Ovary (tissue), 9 donors: ENCODE data around the gene BRICD5. TPM values are rescaled to one million over a fixed set of nuclear protein-coding genes. Genes with fewer than 3 reads are reported as not detected.

Experiments used
- DNase-seq, 5 donors: peaks; one replicate each; pipeline ENCODE4 v3.0.0-alpha.2; 2019 to 2020
- H3K27ac ChIP-seq, 2 donors: fragments of 200-600 bp; one replicate each; pipeline versions ENCODE4 v1.5.1 to v1.8.0; 2019 to 2022
- H3K27me3 ChIP-seq: fragments of 200-600 bp; one replicate; pipeline ENCODE4 v1.8.0; 2022
- H3K36me3 ChIP-seq: fragments of 200-600 bp; sonication (generic); one replicate; pipeline ENCODE4 v1.5.1; 2019
- H3K4me1 ChIP-seq: one replicate; pipeline ENCODE4 v1.8.1; 2013; ENCODE audit warnings: mild to moderate bottlenecking, moderate library complexity; ENCODE audit not compliant: insufficient read depth
- H3K4me3 ChIP-seq: fragments of 200-600 bp; sonication (generic); one replicate; pipeline ENCODE4 v1.5.1; 2017
- H3K9me3 ChIP-seq, 2 donors: fragments of 200-600 bp in 1 of 2; sonication (generic) in 1 of 2; one replicate each; pipeline versions ENCODE4 v1.5.1 to v1.8.1; 2013 to 2019; ENCODE audit warnings: mild to moderate bottlenecking in 1 of 2, moderate library complexity in 1 of 2
- CTCF ChIP-seq, 3 donors: fragments of 450-650 bp in 2 of 3; fragments of 200-600 bp in 1 of 3; IDR thresholded peaks; one replicate each; pipeline versions ENCODE4 v1.5.1 to v1.8.0; 2016 to 2022; ENCODE audit warnings: antibody characterized with exemption in 3 of 3, mild to moderate bottlenecking in 1 of 3
- EP300 ChIP-seq: sonication (generic); formaldehyde crosslinking; IDR thresholded peaks from one replicate; pipeline ENCODE4 v1.6.1; 2017; ENCODE audit warnings: antibody characterized with exemption
- POLR2A ChIP-seq: fragments of 450-650 bp; IDR thresholded peaks from one replicate; pipeline ENCODE4 v1.6.1; 2017; ENCODE audit warnings: antibody characterized with exemption, mild to moderate bottlenecking, moderate library complexity
- WGBS, 3 donors: extraction: QIAGEN DNeasy Blood & Tissue Kit in 1 of 3; methylation state at CpG; one replicate each; pipeline versions ENCODE4 v1.1.5 to v1.1.7; 2013 to 2017; 5-methylcytosine and 5-hydroxymethylcytosine counted together
- intact Hi-C, 4 donors: fragments of 100-400 bp; cut with DNase I; formaldehyde crosslinking; loops; one replicate each; pipeline versions ENCODE4 v1.11.0 to v1.15.1; 2022 to 2023
- polyA plus RNA-seq, 2 donors: library from polyadenylated mRNA; stranded (reverse); fragments of 200-250 nt in 1 of 2; fragments of 350-450 nt in 1 of 2; fragmentation: Illumina TruSeq in 1 of 2; extraction: RNeasy Lipid Tissue Mini Kit (QIAGEN cat#74804) in 1 of 2; gene quantifications; one replicate each; pipeline ENCODE4 v1.2.3, GENCODE V29; 2013 to 2014
- total RNA-seq, 7 donors: library from RNA; depleted of rRNA in 2 of 7; stranded (reverse); fragments of >200 nt in 2 of 7; fragmentation: NEBNext Ultra II Directional in 3 of 7; extraction: Animal tissue kit (Norgen Biotek cat#: 25700) in 3 of 7; gene quantifications; one replicate each; pipeline versions ENCODE4 v1.1.0 to v1.2.4, GENCODE V29; 2016 to 2023
- donor health status: DM: no; HTN: no; CAD: no; lungs with moderate emphysema.
- donor health status: DM: no; HTN: no; CAD: no.
- donor health status: Bipolar disorder and iron deficiency.
- donor health status: DM: yes; HTN: yes; CAD: no.
- donor health status: DM: no; HTN: no; CAD: no.
- donor health status: DM: yes; HTN: yes; CAD: no.

BRICD5 gene
- total and polyA plus RNA-seq, 9 donors, result 0.37 to 8.3 (median 6.2) TPM

- Histone ChIP-seq H3K27me3 (peaks cover 2% of the 10 kb centered on the region), H3K4me1 (no peaks in the 10 kb centered on the region), H3K36me3 (no peaks in the 10 kb centered on the region), H3K27ac (no peak overlapping the region), H3K9me3 (no peaks in the 10 kb centered on the region), H3K4me3 (no peak overlapping the region)
- intact Hi-C loops, result no loop called here
- no peak for TF ChIP-seq POLR2A
- TF ChIP-seq CTCF (IDR thresholded peaks at IDR 0.05), result no peak
- no peak for TF ChIP-seq EP300
- 70 to 89% (median 83%) methylated on average over 8 to 11 of the region's 11 CpGs for WGBS, 3 donors
- no peak for DNase-seq
Observed at GRCh38 chr16:2191446-2191706, 19.3 kb downstream of the BRICD5 start.

DNA sequence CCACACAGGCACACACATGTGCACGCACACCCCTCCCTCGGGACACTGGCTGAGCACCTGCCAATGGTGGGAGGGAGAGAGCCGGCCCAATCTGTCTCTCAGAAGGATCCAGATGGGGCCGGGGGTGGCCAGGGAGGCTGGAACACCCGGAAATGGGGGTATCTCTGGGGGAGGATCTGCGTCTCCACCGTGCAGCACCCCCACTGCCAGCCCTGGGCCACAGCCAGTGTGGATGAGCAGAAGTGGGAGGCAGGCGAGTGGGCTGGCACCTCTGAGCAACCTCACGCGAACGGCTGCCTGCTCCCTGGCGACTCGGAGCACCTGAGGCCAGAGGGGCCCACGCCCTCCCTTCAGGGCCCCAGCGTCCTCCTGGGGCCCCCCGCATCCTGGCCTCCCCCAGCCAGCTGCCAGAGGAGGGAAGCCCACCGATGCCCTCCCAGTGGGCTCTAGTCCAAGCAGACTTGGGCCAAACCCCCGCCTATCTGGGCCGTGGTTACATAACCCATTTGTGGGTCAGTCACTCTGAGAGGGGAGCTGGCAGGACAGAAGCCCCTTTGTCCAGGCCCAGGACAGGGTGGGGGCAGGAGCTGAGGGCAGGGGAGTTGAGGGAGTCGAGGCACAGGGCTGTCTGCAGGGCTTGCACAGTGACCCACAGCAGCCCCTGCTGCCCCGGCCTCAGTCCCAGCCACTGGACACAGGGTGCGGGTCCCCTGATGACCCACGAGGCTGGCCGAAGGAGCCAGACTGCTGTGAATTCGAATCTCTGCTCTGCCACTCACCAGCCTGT, 19.8 kb downstream of the BRICD5 start:
- Histone ChIP-seq H3K4me3 (no peak overlapping the region), H3K36me3 (no peaks in the 10 kb centered on the region), H3K4me1 (no peaks in the 10 kb centered on the region), H3K9me3 (no peaks in the 10 kb centered on the region), H3K27me3 (peaks cover 2% of the 10 kb centered on the region), H3K27ac (no peak overlapping the region)
- TF ChIP-seq POLR2A, result no peak
- TF ChIP-seq CTCF (IDR thresholded peaks at IDR 0.05), result no peak
- no peak for TF ChIP-seq EP300
- 65 to 71% (median 68%) methylated on average over 20 to 25 of the region's 25 CpGs for WGBS, 3 donors
- no peak for DNase-seq
- intact Hi-C loops, result no loop called here

GRCh38 chr16:2190002-2190658, 20.5 kb downstream of the BRICD5 start:
- no peaks in the 10 kb centered on the region for H3K4me1 ChIP-seq
- H3K9me3 ChIP-seq, result no peaks in the 10 kb centered on the region
- H3K4me3 ChIP-seq, result no peak overlapping the region
- H3K27ac ChIP-seq, result no peak overlapping the region
- WGBS, 3 donors, result 75 to 78% (median 77%) methylated on average over 22 to 24 of the region's 24 CpGs
- intact Hi-C loops, result no loop called here
- TF ChIP-seq EP300 (no peak), CTCF (IDR thresholded peaks at IDR 0.05) (no peak), POLR2A (no peak)
- H3K27me3 ChIP-seq, result no peaks in the 10 kb centered on the region
- no peaks in the 10 kb centered on the region for H3K36me3 ChIP-seq
- no peak for DNase-seq

DNA sequence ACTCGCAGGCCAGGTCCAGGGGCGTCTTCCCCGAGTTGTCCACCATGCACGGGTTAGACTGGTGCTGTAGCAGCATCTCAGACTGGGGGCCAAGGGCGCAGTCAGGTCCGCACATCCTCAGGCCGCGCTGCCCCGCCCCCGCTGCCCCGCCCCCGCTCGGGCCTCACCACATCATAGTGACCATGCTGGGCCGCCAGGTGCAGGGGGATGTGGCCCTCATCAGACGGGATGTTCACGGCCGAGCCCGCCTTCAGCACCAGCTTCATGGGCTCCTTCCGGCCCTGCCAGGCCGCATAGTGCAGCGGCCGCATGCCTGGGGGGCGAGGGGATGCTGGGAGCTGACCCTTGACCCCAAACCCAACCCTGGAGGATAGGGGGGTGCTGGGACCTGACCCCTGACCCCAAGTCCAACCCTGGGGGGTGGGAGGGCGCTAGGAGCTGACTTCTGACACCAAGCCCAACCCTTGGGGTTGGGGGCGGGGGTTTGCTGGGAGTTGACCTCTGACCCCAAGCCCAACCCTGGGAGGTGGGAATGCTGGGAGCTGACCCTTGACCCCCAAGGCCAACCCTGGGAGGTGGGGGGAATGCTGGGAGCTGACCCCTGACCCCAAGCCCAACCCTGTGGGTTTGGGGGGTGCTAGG, 21.3 kb downstream of the BRICD5 start:
- H3K27ac ChIP-seq, result no peak overlapping the region
- H3K9me3 ChIP-seq, result no peaks in the 10 kb centered on the region
- H3K36me3 ChIP-seq, result no peaks in the 10 kb centered on the region
- intact Hi-C loops, result no loop called here
- TF ChIP-seq EP300 (no peak), CTCF (IDR thresholded peaks at IDR 0.05) (no peak)
- no peak for DNase-seq
- no peak overlapping the region for H3K4me3 ChIP-seq
- H3K27me3 ChIP-seq, result no peaks in the 10 kb centered on the region
- WGBS, 3 donors, result 85 to 92% (median 87%) methylated on average over 24 to 25 of the region's 25 CpGs
- no peaks in the 10 kb centered on the region for H3K4me1 ChIP-seq
